ENCODE data around the gene MUCL3. TPM values are rescaled to one million over a fixed set of nuclear protein-coding genes. Genes with fewer than 3 reads are reported as not detected.

The MUCL3 gene
- total and polyA plus RNA-seq, 10 of the 15 experiments (the other 5 are each of a cell fraction or from before 2014, with no cell fraction given), result 0.03 to 1.4 (median 0.61) TPM

DNA sequence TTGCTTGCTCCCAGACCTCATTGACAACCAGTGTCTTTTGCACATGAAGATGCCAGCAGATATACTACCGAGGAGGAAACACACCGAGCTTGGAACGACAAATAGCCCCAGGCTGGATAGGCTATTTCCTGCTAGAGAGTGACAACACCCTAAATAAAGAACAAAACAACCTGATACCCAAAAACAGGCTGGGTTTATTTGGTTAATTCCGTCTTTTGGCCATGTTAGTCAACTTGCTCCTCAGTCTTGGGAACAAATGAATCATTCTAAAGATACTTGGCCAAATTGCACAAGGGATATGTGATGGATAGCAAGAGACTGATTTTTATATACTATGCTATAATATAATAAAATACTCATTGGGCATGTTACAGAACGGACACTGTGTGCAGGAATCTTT, 58.0 kb downstream of the MUCL3 start:
- FAIRE-seq (no peak), DNase-seq (ENCODE audit: low read depth, low spot score) (no peak), ATAC-seq (no peak)
- Histone ChIP-seq H3K36me3 (ENCODE audit: control insufficient read depth in 2 of 2, insufficient read depth in 2 of 2, low read length in 1 of 2) (no peaks in the 10 kb centered on the region), H3K9ac (ENCODE audit: control insufficient read depth, insufficient read depth, low read length) (no peak overlapping the region), H3K27me3 (replicated peaks in 1 of 2; ENCODE audit: control insufficient read depth in 2 of 2, insufficient read depth in 2 of 2, low read length in 1 of 2) (no peaks in the 10 kb centered on the region), H3K79me2 (ENCODE audit: control insufficient read depth, insufficient read depth, low read length) (no peaks in the 10 kb centered on the region), H3K9me3 (replicated peaks; ENCODE audit: control insufficient read depth, insufficient read depth, low read length) (no peaks in the 10 kb centered on the region; the same call in 2 of the 3 replicates), H3K4me3 (no peak overlapping the region), H2AFZ (ENCODE audit: control insufficient read depth, low read depth, low read length) (no peak overlapping the region), H4K20me1 (ENCODE audit: control insufficient read depth, insufficient read depth) (no peaks in the 10 kb centered on the region), H3K4me2 (ENCODE audit: control insufficient read depth, insufficient read depth) (no peak overlapping the region), H3K4me1 (ENCODE audit: control insufficient read depth, insufficient read depth, low read length) (no peaks in the 10 kb centered on the region; the same call in 1 of the 2 replicates), H3K27ac (ENCODE audit: control insufficient read depth, insufficient read depth) (no peak overlapping the region)
- POLR2A ChIA-PET, result no interaction called here
- in situ Hi-C loops (cut with MboI), result no loop called here
- 28% methylated on average over 5 of the region's 5 CpGs for WGBS (ENCODE audit: insufficient coverage, insufficient replicate concordance, low lambda C conversion rate, missing lambda C conversion rate)
- CTCF ChIA-PET, result no interaction called here
- no TSS peak for BruUV-seq (replicated peaks)
- SMC1A ChIA-PET (ENCODE audit: uncharacterized antibody, unreplicated experiment), result no interaction called here
- RAD21 ChIA-PET (ENCODE audit: unreplicated experiment), result no interaction called here
- intact Hi-C loops (cut with micrococcal nuclease; ENCODE audit: unreplicated experiment), result no loop called here
- no peak for TF ChIP-seq POLR2A (IDR thresholded peaks at IDR 0.05; ENCODE audit: low read depth, low read length)
- TF ChIP-seq, protein P1, sequence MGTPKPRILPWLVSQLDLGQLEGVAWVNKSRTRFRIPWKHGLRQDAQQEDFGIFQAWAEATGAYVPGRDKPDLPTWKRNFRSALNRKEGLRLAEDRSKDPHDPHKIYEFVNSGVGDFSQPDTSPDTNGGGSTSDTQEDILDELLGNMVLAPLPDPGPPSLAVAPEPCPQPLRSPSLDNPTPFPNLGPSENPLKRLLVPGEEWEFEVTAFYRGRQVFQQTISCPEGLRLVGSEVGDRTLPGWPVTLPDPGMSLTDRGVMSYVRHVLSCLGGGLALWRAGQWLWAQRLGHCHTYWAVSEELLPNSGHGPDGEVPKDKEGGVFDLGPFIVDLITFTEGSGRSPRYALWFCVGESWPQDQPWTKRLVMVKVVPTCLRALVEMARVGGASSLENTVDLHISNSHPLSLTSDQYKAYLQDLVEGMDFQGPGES (IDR thresholded peaks at IDR 0.05), result no peak
- TF ChIP-seq, protein P2, sequence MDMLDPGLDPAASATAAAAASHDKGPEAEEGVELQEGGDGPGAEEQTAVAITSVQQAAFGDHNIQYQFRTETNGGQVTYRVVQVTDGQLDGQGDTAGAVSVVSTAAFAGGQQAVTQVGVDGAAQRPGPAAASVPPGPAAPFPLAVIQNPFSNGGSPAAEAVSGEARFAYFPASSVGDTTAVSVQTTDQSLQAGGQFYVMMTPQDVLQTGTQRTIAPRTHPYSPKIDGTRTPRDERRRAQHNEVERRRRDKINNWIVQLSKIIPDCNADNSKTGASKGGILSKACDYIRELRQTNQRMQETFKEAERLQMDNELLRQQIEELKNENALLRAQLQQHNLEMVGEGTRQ (IDR thresholded peaks at IDR 0.05; ENCODE audit: borderline replicate concordance, low read depth, low read length), result no peak
- TF ChIP-seq, protein P3, sequence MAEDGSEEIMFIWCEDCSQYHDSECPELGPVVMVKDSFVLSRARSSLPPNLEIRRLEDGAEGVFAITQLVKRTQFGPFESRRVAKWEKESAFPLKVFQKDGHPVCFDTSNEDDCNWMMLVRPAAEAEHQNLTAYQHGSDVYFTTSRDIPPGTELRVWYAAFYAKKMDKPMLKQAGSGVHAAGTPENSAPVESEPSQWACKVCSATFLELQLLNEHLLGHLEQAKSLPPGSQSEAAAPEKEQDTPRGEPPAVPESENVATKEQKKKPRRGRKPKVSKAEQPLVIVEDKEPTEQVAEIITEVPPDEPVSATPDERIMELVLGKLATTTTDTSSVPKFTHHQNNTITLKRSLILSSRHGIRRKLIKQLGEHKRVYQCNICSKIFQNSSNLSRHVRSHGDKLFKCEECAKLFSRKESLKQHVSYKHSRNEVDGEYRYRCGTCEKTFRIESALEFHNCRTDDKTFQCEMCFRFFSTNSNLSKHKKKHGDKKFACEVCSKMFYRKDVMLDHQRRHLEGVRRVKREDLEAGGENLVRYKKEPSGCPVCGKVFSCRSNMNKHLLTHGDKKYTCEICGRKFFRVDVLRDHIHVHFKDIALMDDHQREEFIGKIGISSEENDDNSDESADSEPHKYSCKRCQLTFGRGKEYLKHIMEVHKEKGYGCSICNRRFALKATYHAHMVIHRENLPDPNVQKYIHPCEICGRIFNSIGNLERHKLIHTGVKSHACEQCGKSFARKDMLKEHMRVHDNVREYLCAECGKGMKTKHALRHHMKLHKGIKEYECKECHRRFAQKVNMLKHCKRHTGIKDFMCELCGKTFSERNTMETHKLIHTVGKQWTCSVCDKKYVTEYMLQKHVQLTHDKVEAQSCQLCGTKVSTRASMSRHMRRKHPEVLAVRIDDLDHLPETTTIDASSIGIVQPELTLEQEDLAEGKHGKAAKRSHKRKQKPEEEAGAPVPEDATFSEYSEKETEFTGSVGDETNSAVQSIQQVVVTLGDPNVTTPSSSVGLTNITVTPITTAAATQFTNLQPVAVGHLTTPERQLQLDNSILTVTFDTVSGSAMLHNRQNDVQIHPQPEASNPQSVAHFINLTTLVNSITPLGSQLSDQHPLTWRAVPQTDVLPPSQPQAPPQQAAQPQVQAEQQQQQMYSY (CRISPR knock-in tag; IDR thresholded peaks at IDR 0.05), result no peak
- TF ChIP-seq IKZF2 (IDR thresholded peaks at IDR 0.05), result no peak
- no peak for TF ChIP-seq MYC (IDR thresholded peaks at IDR 0.05; ENCODE audit: insufficient read depth, insufficient read length, insufficient replicate concordance, low read length, severe bottlenecking)
- no peak for TF ChIP-seq RBBP5 (conservative IDR thresholded peaks at IDR 0.05)
- TF ChIP-seq, protein P4, sequence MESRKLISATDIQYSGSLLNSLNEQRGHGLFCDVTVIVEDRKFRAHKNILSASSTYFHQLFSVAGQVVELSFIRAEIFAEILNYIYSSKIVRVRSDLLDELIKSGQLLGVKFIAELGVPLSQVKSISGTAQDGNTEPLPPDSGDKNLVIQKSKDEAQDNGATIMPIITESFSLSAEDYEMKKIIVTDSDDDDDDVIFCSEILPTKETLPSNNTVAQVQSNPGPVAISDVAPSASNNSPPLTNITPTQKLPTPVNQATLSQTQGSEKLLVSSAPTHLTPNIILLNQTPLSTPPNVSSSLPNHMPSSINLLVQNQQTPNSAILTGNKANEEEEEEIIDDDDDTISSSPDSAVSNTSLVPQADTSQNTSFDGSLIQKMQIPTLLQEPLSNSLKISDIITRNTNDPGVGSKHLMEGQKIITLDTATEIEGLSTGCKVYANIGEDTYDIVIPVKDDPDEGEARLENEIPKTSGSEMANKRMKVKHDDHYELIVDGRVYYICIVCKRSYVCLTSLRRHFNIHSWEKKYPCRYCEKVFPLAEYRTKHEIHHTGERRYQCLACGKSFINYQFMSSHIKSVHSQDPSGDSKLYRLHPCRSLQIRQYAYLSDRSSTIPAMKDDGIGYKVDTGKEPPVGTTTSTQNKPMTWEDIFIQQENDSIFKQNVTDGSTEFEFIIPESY (IDR thresholded peaks at IDR 0.05), result no peak
- TF ChIP-seq MEF2A (IDR thresholded peaks at IDR 0.05; ENCODE audit: insufficient read depth, low read depth, low read length), result no peak
- TF ChIP-seq, protein P5, sequence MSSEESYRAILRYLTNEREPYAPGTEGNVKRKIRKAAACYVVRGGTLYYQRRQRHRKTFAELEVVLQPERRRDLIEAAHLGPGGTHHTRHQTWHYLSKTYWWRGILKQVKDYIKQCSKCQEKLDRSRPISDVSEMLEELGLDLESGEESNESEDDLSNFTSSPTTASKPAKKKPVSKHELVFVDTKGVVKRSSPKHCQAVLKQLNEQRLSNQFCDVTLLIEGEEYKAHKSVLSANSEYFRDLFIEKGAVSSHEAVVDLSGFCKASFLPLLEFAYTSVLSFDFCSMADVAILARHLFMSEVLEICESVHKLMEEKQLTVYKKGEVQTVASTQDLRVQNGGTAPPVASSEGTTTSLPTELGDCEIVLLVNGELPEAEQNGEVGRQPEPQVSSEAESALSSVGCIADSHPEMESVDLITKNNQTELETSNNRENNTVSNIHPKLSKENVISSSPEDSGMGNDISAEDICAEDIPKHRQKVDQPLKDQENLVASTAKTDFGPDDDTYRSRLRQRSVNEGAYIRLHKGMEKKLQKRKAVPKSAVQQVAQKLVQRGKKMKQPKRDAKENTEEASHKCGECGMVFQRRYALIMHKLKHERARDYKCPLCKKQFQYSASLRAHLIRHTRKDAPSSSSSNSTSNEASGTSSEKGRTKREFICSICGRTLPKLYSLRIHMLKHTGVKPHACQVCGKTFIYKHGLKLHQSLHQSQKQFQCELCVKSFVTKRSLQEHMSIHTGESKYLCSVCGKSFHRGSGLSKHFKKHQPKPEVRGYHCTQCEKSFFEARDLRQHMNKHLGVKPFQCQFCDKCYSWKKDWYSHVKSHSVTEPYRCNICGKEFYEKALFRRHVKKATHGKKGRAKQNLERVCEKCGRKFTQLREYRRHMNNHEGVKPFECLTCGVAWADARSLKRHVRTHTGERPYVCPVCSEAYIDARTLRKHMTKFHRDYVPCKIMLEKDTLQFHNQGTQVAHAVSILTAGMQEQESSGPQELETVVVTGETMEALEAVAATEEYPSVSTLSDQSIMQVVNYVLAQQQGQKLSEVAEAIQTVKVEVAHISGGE (CRISPR knock-in tag; IDR thresholded peaks at IDR 0.05), result no peak
- no peak for TF ChIP-seq EED (IDR thresholded peaks at IDR 0.05; ENCODE audit: low read depth)
- TF ChIP-seq, protein P6, sequence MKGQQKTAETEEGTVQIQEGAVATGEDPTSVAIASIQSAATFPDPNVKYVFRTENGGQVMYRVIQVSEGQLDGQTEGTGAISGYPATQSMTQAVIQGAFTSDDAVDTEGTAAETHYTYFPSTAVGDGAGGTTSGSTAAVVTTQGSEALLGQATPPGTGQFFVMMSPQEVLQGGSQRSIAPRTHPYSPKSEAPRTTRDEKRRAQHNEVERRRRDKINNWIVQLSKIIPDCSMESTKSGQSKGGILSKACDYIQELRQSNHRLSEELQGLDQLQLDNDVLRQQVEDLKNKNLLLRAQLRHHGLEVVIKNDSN (IDR thresholded peaks at IDR 0.05; ENCODE audit: borderline replicate concordance, extremely low read length, insufficient read depth, low read depth, low read length), result no peak
